NCI-H1436 (cell line): ENCODE results near the gene EFNA3.
A peak's percentile ranks its signal among the peaks of the same experiment; 100 is the strongest.

ENCODE experiments used
- DNase-seq: peaks from one replicate; lab custom pipeline; 2025; lab: John Stamatoyannopoulos, UW

Gene EFNA3

GRCh38 chr1:155066777-155067176, 11.9 kb upstream of the EFNA3 start:
- no peak for DNase-seq

DNA sequence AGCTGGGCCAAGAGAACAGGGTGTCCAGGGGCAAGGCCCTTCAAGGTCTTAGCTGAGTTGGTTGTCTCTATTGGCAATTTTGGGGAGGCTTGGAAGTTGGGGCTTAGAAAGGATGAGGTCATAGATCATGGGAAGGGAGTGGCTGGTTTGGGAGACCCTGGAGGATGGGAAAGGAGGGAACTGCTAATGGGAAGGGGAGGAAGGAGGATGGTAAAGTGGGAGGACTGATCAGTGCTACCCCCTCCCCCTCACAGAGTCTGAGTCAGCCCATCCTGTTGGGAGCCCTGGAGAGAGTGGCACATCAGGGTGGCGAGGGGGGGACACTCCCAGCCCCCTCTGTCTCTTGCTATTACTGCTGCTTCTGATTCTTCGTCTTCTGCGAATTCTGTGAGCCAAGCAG, 10.0 kb upstream of the EFNA3 start:
- DNase-seq, result no peak

GRCh38 chr1:155069551-155070157, 9.0 kb upstream of the EFNA3 start:
- no peak for DNase-seq

GRCh38 chr1:155070158-155070621, 8.4 kb upstream of the EFNA3 start:
- no peak for DNase-seq

- DNase-seq, result peak; percentile 82
These were observed 7.7 kb upstream of the EFNA3 start for GRCh38 chr1:155070721-155071569.

DNA sequence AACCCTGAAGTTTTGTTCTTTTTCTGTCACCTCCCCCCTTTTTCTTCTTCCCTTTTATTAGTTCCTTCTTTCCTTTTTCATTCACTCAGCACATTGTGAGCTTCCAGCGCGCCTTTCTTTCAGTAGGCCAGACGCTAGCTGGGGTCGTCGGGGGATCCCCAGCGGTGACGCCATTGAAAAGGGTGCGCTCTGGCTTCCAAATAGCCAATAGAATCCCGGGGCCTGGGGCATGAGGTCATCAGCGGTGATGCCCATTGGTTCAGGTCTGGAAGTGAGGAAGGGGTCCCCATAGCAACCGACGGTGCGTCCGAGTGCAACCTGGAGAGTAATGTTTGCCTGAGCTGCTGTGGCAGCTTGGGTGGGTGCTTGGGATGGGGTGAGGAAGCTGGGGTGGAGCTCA, 6.9 kb upstream of the EFNA3 start:
- DNase-seq, result no peak

DNA sequence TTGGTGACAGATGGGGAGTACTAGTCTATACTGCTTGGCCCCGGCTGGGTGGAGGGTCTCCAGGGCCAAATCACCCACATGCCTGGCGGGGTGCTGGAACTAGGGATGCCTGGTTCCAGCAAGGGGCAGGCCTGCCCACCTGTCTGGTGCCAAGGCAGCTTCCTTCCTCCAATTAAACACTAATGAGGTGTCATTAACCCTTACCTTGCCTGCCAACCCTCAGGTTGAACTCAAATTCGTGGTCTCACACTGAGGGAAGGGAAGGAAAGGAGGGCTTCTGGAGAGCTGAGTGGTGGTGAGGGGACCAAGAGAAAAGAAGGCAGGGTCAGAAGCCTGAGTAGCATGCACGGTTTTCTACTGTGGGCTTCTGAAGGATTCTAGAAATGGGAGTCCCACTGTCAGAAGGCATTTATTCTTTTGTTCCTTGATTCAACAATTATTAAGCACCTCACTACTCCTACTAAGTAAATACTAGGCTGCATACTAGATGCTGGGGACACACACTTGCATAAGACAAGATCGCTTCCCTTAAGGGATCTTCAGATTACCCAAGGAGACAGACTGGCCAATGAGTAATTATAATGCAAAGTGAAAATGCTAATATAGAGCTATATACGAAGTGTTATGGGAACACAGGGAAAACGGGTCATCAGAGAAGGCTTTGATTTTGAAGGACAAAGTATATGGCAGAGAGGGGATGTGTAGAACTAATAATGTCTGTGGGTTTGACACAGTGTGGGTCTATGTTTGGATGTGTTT, 5.9 kb upstream of the EFNA3 start:
- no peak for DNase-seq

DNA sequence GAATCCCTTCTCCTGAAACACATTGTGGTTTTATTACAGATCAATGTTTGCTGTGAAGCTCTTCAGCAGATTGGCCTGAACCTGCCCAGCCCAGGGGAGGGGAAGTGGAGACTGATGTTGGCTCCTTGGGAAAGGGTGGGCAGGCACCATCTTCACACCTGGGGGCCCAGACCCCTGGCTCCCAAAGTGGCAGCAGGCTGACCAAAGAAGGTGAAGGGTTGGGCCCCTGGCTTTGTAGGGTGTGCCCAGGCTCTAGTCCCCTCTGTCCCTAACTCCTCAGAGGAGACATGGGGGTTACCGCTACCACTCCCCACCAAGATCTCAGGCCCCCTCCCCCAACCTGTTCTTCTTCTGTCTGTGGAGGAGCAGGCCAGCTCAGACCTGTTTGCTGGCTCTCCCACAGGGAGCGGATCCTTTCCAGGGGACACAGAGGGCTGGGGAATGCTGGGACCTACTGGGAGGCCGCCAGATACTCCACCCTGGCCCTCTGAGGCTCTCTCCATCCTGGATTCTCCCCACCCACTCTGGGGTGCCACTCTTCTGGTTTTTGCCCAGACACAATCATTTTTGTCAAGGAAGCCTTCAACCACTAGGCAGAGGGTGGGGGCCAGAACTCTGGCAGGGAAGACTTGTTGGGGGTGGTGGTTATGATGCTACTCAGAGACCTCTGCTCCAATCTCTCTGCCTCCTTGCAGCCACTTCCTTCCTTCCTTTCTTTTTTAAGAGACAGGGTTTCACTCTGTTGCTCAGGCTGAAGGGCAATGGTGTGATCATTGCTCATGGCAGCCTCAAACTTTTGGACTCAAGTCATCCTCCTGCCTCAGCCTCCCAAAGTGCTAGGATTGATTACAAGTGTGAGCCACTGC, 5.0 kb upstream of the EFNA3 start:
- no peak for DNase-seq

- DNase-seq, result no peak
These were observed 3.1 kb upstream of the EFNA3 start for GRCh38 chr1:155075535-155075934.

- peak; percentile 72 for DNase-seq
These were observed 2.3 kb upstream of the EFNA3 start for GRCh38 chr1:155076371-155076770.

GRCh38 chr1:155077346-155077745, 1.3 kb upstream of the EFNA3 start:
- DNase-seq, result no peak

DNA sequence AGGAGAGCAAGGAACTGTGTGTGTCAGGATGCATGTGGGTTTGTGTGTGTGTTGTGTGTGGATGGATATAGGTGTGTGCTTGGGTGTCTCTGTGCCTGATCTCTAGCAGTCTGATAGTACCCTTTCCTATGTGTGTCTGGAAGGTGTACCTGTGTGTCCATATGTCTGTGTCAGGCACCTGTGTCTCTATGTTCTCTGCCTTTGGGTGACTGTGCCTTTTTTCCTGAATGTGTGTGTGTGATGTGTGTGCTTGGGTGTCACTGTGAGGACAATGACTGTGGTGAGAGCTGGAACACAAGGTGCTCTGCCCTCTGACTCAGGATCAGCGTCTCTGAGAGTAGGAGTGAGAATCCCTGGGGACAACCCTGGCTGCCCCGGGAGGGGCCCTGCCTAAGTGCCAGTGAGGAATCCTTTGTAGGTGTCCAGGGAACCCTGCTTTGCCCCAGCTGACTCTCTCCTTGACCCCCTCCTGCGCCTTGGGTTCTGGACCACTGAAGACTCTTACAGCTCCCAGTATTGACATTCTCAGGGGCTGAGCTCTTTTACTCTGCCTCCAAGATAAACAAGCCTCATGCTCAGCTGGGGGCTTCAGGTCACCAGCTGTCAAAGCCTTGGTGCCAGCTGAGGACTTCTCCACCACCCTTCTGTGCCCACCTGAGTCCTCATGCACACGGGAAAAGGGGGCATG, 735 bp upstream of the EFNA3 start:
- no peak for DNase-seq

DNA sequence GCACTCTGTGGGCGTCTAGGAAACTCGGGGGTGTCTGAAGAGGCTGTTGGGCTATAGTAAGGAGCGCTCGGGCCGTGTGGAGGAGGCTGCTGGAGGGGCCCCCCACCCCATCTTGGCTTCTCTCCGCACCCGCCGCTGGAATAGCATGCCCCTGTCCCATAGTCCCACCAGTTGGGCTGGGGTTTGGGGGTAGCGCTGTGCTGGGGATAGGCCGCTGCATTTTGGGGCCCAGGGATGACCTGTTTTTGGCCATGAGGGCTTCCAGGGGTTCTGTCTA, 511 bp downstream of the EFNA3 start:
- DNase-seq, result no peak

GRCh38 chr1:155079487-155080311, 1.1 kb downstream of the EFNA3 start:
- DNase-seq, result no peak

GRCh38 chr1:155080312-155081228, 1.9 kb downstream of the EFNA3 start:
- DNase-seq, result peak; percentile 85

- no peak for DNase-seq
These were observed 3.0 kb downstream of the EFNA3 start for GRCh38 chr1:155081472-155082300.

- DNase-seq, result no peak
These were observed 3.8 kb downstream of the EFNA3 start for GRCh38 chr1:155082301-155083051.

DNA sequence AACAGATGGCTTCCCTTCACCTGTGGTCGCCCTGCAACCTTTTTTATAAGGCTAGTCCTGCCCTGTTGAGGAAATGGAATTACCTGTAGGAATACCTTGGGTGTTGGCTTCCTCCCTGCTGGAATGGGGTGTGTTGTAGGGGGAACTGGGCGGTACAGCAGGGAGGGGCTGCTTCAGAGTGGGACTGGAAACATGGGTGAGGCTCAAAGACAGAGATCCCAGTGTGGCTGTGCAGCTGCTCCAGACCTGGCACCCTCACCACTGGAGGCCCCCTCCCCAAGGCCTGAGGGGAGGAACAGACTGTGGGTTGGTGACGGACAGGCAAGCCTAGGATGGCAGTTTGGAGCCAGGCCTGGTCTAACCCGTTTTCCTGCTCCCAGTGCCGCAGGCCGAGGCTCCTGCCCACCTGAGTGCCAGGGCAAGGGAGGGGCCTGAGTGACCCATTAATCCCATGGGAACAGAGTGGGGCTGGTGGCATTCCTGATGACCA, 4.5 kb downstream of the EFNA3 start:
- DNase-seq, result no peak
